ENCODE results near the gene FHIT. TPM values are rescaled to one million over a fixed set of nuclear protein-coding genes. Genes with fewer than 3 reads are reported as not detected.

Gene FHIT
- total and polyA plus RNA-seq, 4 donors: 2.1 to 14.7 (median 6.6) TPM

DNA sequence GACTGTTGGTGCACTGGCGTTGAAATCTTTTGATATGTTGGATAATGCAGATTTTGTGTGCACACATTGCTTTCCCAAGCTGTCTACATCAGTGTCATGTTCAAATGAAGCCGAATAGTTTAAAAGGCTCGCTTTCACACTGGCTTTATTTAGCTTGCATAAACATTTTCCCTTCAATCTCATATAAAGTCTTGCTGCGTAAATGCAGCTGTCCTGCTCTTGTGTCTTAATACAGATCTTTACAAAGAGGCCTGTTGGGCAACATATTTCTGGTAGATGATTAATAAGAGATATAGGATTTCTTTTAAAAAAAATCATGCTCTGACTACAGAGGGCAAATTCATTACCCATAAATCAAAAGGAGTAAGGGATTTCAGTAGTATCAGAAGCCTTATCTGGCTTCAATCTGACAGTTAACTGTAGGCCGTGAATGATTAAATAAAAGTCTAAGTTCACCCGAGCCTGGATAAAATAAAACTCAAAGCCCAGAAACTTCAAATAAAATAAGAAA is 937.2 kb downstream of the FHIT start:
- Histone ChIP-seq H3K4me1 (ENCODE audit: control insufficient read depth in 4 of 4, insufficient read depth in 4 of 4, low read length in 3 of 4) (peaks cover 3 to 24% (median 9%) of the 10 kb centered on the region in 4 donors), H3K36me3 (ENCODE audit: control insufficient read depth in 4 of 4, insufficient read depth in 3 of 4, low read depth in 1 of 4, low read length in 3 of 4) (no peaks in the 10 kb centered on the region), H3K9ac (ENCODE audit: low read depth in 1 of 2, low read length in 2 of 2) (no peak overlapping the region), H3K27me3 (ENCODE audit: control insufficient read depth in 4 of 4, insufficient read depth in 4 of 4, low read length in 3 of 4) (no peaks in the 10 kb centered on the region), H3K9me3 (ENCODE audit: control insufficient read depth in 4 of 4, low read length in 3 of 4) (no peaks in the 10 kb centered on the region), H3K4me3 (ENCODE audit: low read depth in 1 of 3, low read length in 3 of 3) (no peak overlapping the region), H3K27ac (ENCODE audit: low read depth in 1 of 2, low read length in 2 of 2) (no peak overlapping the region)
- TF ChIP-seq, protein P1, sequence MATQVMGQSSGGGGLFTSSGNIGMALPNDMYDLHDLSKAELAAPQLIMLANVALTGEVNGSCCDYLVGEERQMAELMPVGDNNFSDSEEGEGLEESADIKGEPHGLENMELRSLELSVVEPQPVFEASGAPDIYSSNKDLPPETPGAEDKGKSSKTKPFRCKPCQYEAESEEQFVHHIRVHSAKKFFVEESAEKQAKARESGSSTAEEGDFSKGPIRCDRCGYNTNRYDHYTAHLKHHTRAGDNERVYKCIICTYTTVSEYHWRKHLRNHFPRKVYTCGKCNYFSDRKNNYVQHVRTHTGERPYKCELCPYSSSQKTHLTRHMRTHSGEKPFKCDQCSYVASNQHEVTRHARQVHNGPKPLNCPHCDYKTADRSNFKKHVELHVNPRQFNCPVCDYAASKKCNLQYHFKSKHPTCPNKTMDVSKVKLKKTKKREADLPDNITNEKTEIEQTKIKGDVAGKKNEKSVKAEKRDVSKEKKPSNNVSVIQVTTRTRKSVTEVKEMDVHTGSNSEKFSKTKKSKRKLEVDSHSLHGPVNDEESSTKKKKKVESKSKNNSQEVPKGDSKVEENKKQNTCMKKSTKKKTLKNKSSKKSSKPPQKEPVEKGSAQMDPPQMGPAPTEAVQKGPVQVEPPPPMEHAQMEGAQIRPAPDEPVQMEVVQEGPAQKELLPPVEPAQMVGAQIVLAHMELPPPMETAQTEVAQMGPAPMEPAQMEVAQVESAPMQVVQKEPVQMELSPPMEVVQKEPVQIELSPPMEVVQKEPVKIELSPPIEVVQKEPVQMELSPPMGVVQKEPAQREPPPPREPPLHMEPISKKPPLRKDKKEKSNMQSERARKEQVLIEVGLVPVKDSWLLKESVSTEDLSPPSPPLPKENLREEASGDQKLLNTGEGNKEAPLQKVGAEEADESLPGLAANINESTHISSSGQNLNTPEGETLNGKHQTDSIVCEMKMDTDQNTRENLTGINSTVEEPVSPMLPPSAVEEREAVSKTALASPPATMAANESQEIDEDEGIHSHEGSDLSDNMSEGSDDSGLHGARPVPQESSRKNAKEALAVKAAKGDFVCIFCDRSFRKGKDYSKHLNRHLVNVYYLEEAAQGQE (IDR thresholded peaks at IDR 0.05): no peak
- TF ChIP-seq HNF4A (conservative IDR thresholded peaks at IDR 0.05): peak in 1 of 2 donors; percentile 3
- TF ChIP-seq RAD21 (IDR thresholded peaks at IDR 0.05): no peak
- TF ChIP-seq, protein P2, sequence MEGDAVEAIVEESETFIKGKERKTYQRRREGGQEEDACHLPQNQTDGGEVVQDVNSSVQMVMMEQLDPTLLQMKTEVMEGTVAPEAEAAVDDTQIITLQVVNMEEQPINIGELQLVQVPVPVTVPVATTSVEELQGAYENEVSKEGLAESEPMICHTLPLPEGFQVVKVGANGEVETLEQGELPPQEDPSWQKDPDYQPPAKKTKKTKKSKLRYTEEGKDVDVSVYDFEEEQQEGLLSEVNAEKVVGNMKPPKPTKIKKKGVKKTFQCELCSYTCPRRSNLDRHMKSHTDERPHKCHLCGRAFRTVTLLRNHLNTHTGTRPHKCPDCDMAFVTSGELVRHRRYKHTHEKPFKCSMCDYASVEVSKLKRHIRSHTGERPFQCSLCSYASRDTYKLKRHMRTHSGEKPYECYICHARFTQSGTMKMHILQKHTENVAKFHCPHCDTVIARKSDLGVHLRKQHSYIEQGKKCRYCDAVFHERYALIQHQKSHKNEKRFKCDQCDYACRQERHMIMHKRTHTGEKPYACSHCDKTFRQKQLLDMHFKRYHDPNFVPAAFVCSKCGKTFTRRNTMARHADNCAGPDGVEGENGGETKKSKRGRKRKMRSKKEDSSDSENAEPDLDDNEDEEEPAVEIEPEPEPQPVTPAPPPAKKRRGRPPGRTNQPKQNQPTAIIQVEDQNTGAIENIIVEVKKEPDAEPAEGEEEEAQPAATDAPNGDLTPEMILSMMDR (IDR thresholded peaks at IDR 0.05; ENCODE audit: low read depth, low read length, missing input control): no peak
- WGBS: 53% methylated on average over 6 of the region's 6 CpGs
- no peak for DNase-seq (ENCODE audit: low spot score)

- DNase-seq (ENCODE audit: low spot score): no peak
- Histone ChIP-seq H3K36me3 (ENCODE audit: control insufficient read depth in 4 of 4, insufficient read depth in 3 of 4, low read depth in 1 of 4, low read length in 3 of 4) (no peaks in the 10 kb centered on the region), H3K27ac (ENCODE audit: low read depth in 1 of 2, low read length in 2 of 2) (no peak overlapping the region), H3K4me1 (ENCODE audit: control insufficient read depth in 4 of 4, insufficient read depth in 4 of 4, low read length in 3 of 4) (peaks cover 2 to 18% (median 6%) of the 10 kb centered on the region in 4 donors), H3K27me3 (ENCODE audit: control insufficient read depth in 4 of 4, insufficient read depth in 4 of 4, low read length in 3 of 4) (no peaks in the 10 kb centered on the region), H3K9me3 (ENCODE audit: control insufficient read depth in 4 of 4, low read length in 3 of 4) (no peaks in the 10 kb centered on the region), H3K4me3 (ENCODE audit: low read depth in 1 of 3, low read length in 3 of 3) (no peak overlapping the region), H3K9ac (ENCODE audit: low read depth in 1 of 2, low read length in 2 of 2) (no peak overlapping the region)
- 79% methylated on average over 4 of the region's 4 CpGs for WGBS
- no peak for TF ChIP-seq ATF3 (IDR thresholded peaks at IDR 0.05)
Measured at GRCh38 chr3:60313231-60313798, 937.9 kb downstream of the FHIT start.

- Histone ChIP-seq H3K9ac (ENCODE audit: low read depth in 1 of 2, low read length in 2 of 2) (no peak overlapping the region), H3K4me3 (ENCODE audit: low read depth in 1 of 3, low read length in 3 of 3) (no peak overlapping the region), H3K27ac (ENCODE audit: low read depth in 1 of 2, low read length in 2 of 2) (no peak overlapping the region), H3K36me3 (ENCODE audit: control insufficient read depth in 4 of 4, insufficient read depth in 3 of 4, low read depth in 1 of 4, low read length in 3 of 4) (no peaks in the 10 kb centered on the region), H3K27me3 (ENCODE audit: control insufficient read depth in 4 of 4, insufficient read depth in 4 of 4, low read length in 3 of 4) (no peaks in the 10 kb centered on the region), H3K9me3 (ENCODE audit: control insufficient read depth in 4 of 4, low read length in 3 of 4) (no peaks in the 10 kb centered on the region), H3K4me1 (ENCODE audit: control insufficient read depth in 4 of 4, insufficient read depth in 4 of 4, low read length in 3 of 4) (peaks cover 0 to 10% (median 3%) of the 10 kb centered on the region in 4 donors)
- no peak for TF ChIP-seq RAD21 (IDR thresholded peaks at IDR 0.05)
- no peak for TF ChIP-seq ATF3 (IDR thresholded peaks at IDR 0.05)
- TF ChIP-seq FOXA2 (IDR thresholded peaks at IDR 0.05): peak; percentile 29
- WGBS: 67% methylated on average over 6 of the region's 6 CpGs
- DNase-seq (ENCODE audit: low spot score): no peak
Measured at GRCh38 chr3:60309539-60310268, 941.5 kb downstream of the FHIT start.

All from liver (tissue), 9 donors.